GM21528 (cell line): Measurements from ENCODE around the gene TCF12.

Experiments used
- ATAC-seq: cut with Tn5 transposase; IDR thresholded peaks from one replicate; pipeline ENCODE4 v1.9.1; 2021; ENCODE audit warnings: mild to moderate bottlenecking, moderate library complexity; ENCODE audit not compliant: unreplicated experiment, low FRiP score

The TCF12 gene

GRCh38 chr15:57323299-57323805, 404.9 kb downstream of the TCF12 start:
- ATAC-seq = no peak

DNA sequence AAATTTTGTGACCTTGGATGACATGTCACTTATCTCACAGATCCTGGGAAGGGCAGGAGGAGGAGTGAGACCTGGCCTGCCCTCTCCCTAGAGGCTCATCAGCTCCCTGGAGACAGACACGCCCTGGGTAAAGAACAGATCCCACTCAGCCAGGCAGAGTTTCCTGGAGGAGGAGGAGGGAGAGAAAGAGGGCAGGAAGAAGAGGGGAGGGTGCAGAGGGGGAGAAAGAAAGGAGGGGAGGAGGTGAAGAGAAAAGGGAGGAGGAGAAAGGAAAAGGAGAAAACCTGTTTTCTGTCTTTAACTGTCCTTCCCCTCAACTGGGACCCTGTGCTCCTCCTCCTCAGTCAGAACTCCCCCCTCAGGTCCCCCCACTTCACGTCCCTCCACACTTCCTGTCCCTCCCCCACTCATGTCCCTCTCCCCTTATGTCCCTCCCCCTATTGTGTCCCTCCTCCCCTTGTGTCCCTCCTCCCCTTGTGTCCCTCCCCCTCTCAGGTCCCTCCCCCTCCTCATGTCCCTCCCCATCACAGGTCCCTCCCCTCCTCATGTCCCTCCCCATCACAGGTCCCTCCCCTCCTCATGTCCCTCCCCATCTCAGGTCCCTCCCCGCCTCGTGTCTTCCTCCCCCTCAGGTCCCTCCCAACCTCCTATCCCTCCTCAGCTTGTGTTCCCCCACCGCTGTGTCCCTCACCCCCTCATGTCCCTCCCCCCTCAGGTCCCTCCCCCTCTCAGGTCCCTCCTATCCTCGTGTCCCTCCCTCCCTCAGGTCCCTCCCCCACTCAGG, 405.6 kb downstream of the TCF12 start:
- ATAC-seq = no peak

GRCh38 chr15:57324590-57324890, 406.1 kb downstream of the TCF12 start:
- ATAC-seq = no peak

DNA sequence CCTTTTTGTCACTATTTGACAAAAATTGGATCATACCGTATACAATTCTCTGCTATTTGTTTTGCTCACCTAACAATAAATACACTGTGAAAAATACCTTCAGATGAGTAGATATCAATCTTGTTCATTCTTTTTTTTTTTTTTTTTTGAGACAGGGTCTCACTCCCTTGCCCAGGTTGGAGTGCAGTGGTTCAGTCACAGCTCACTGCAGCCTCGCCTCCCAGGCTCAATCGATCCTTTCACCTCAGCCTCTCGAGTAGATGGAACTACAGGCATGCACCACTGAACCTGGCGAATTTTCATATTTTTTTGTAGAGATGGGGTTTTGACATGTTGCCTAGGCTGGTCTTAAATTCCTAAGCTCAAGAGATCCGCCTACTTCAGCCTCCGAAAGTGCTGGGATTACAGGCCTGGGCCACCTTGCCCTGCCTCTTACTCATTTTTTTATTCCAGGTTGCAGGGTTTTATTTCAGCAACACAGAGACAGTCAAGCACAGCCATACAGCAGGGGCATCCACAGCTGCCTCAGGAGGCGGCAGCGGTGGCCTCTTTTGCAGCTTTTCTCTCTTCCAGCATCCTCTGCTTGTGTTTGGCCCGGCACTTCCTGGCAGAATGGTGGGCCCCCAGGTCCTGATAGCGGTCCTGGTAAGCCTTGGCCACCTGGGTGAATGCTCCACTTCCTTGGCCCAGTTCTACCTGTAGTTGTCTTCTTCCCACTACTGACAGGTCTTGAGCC, 406.7 kb downstream of the TCF12 start:
- ATAC-seq = no peak

DNA sequence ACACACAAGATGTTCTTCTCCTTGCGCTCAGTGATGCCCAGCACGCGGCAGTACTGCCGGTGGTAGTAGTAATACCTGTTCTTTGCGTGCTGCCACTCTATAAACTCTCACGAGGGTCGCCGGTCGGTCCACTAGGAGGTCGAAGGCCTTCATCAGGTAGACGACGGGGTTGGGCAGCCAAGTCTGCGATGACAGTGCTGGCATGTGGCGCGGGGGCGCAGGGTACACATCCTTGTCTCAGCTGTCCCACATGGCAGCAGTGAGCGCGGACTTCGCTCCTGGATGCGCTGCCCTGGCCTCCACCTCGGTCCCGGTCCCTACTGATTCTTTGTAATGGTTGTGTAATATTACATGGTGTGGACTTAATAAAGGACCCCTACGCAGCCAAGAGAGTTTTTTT, 407.8 kb downstream of the TCF12 start:
- ATAC-seq = no peak

- ATAC-seq = no peak
Measured at GRCh38 chr15:57327985-57328471, 409.6 kb downstream of the TCF12 start.

GRCh38 chr15:57328479-57328878, 410.0 kb downstream of the TCF12 start:
- no peak for ATAC-seq

- no peak for ATAC-seq
Measured at GRCh38 chr15:57328897-57329296, 410.5 kb downstream of the TCF12 start.

DNA sequence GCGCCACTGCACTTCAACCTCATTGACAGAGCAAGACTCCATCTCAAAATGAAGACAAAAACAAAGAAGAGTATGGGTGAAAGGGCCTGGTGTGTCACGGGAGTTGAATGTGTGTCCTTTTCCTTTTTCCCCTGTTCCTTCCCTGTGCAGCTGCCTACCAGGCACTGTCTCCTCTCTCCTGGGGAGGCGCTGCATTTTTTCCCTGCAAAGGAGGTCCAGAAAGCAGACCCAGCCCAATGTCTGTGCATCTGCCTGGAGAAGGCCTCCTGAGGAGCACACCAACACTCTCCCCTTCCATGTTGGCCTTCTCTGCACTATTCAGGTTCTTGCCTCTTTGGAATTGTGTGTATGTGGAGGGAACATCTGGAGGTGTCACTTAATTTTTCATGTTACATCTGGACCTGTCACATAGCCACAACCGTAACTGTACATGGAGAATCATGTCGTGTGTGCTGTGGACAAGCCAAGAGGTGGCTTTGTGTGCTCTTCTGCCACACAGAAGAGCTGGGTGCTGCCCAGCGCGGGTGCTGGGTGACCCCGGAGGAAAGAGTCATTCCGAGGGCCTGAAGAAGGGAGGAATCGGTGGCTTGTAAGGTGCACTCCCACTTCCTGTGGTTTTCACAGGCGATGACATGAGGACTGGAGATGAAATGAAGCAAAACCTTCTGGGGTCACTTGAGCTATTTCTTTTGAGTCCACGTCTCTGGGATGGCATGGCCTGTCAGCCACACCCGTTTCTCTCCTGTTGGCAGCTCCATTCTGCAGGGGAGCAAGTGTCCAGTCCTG, 411.3 kb downstream of the TCF12 start:
- no peak for ATAC-seq

DNA sequence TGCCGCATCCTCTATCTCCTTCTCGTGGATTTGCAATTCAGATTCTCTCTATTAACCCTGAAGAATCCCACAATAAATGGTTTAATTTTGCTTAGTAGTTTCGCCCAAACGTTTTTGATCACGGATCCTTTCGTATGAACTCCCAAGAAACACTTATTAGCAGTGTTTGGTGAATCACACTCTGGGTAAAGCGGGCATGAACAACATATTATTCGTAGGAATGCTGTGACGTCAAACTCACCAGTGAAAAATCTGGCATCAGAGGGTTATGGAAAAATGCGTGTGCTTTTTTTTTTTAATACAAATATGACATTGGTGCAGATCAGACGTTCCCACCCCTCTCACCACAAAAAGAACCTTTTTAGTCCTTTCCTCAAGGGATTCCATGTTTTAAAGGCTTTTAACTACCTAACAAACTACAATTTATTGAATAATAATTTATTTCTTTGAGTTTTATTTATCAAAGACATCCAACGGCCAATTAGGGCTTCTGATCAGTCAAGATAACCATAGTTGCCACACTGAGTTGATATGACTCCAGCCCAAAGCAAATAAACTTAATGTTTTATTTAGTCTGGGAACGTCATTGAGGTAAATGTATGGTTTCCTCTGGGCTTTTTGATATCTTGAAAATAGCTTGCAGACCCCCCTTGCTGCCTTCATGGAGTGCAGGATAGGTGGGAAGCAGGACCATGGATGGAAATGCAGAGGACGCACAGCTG, 412.3 kb downstream of the TCF12 start:
- no peak for ATAC-seq

GRCh38 chr15:57332326-57332725, 413.9 kb downstream of the TCF12 start:
- no peak for ATAC-seq

- no peak for ATAC-seq
Measured at GRCh38 chr15:57333487-57333886, 415.0 kb downstream of the TCF12 start.

DNA sequence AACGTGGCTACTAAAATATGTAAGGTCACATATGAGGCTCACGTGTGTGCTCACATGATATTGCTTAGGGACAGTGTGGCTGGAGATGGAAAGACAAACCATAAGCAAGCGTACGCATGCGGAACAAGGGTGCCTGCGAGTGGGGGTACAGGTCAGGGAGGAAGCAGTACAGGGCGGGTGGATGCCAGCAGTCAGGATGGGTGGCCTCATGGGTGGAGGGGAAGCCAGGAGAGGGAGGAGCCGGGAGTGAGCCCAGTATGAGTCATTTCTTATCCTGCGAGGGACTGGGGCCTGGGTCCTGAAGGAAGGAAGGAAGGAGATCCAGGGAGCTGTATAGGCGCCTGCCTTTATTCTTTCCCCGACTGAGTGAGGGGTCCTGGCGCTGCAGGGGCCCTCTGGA, 415.8 kb downstream of the TCF12 start:
- ATAC-seq = no peak

GRCh38 chr15:57335293-57335715, 416.9 kb downstream of the TCF12 start:
- no peak for ATAC-seq

- ATAC-seq = no peak
Measured at GRCh38 chr15:57335719-57336118, 417.3 kb downstream of the TCF12 start.

GRCh38 chr15:57337868-57338411, 419.5 kb downstream of the TCF12 start:
- ATAC-seq = no peak

- ATAC-seq = no peak
Measured at GRCh38 chr15:57339321-57339720, 420.9 kb downstream of the TCF12 start.
